NCI-H2171 treated with DMSO at 0.1 percent for 48 hours (cell line): ENCODE data around the gene KAT5.
"Not testable (repeated sequence)": the region's sequence is repeated elsewhere in the genome, so short reads cannot be mapped to it uniquely, and the experiment has no call there.

ENCODE experiments used
- DNase-seq: peaks from one replicate; lab custom pipeline; 2025; lab: John Stamatoyannopoulos, UW

The KAT5 gene

GRCh38 chr11:65709661-65710060, 2.4 kb upstream of the KAT5 start:
- no peak for DNase-seq

- no peak for DNase-seq
These were observed 1.6 kb upstream of the KAT5 start for GRCh38 chr11:65710421-65710820.

- DNase-seq: no peak
These were observed 603 bp downstream of the KAT5 start for GRCh38 chr11:65712633-65713076.

- no peak for DNase-seq
These were observed 1.3 kb downstream of the KAT5 start for GRCh38 chr11:65713212-65713969.

- no peak for DNase-seq
These were observed 2.4 kb downstream of the KAT5 start for GRCh38 chr11:65714433-65714832.

- DNase-seq: no peak
These were observed 4.2 kb downstream of the KAT5 start for GRCh38 chr11:65716302-65716701.

GRCh38 chr11:65716774-65717405, 4.8 kb downstream of the KAT5 start:
- DNase-seq: no peak

- DNase-seq: no peak
These were observed 5.9 kb downstream of the KAT5 start for GRCh38 chr11:65717906-65718305.

GRCh38 chr11:65718531-65718930, 6.5 kb downstream of the KAT5 start:
- no peak for DNase-seq

- DNase-seq: no peak
These were observed 7.0 kb downstream of the KAT5 start for GRCh38 chr11:65718964-65719492.

- no peak for DNase-seq
These were observed 7.8 kb downstream of the KAT5 start for GRCh38 chr11:65719871-65720210.

- peak; percentile 79 for DNase-seq
These were observed 8.3 kb downstream of the KAT5 start, which contains the start of gene RNASEH2C for GRCh38 chr11:65720211-65720934. Gene RNASEH2C, minus strand, starts transcription at chr11:65720798. Its CDS starts 40 bp downstream, at chr11:65720758.

- DNase-seq: no peak
These were observed 10.2 kb downstream of the KAT5 start for GRCh38 chr11:65722261-65722660.

- no peak for DNase-seq
These were observed 14.6 kb downstream of the KAT5 start for GRCh38 chr11:65726660-65727059.

- DNase-seq: no peak
These were observed 15.8 kb downstream of the KAT5 start for GRCh38 chr11:65727865-65728264.

GRCh38 chr11:65730461-65730860, 18.4 kb downstream of the KAT5 start:
- DNase-seq: no peak

GRCh38 chr11:65735111-65735510, 23.1 kb downstream of the KAT5 start:
- DNase-seq: not testable (repeated sequence)

GRCh38 chr11:65736810-65737209, 24.8 kb downstream of the KAT5 start:
- DNase-seq: no peak

- no peak for DNase-seq
These were observed 27.0 kb downstream of the KAT5 start for GRCh38 chr11:65739022-65739421.

- no peak for DNase-seq
These were observed 29.1 kb downstream of the KAT5 start for GRCh38 chr11:65741185-65741584.

GRCh38 chr11:65742353-65742752, 30.3 kb downstream of the KAT5 start:
- DNase-seq: no peak

- no peak for DNase-seq
These were observed 31.6 kb downstream of the KAT5 start for GRCh38 chr11:65743681-65744025.
